ENCODE data around the gene CTDSP1. TPM values are rescaled to one million over a fixed set of nuclear protein-coding genes. Genes with fewer than 3 reads are reported as not detected.

CTDSP1 gene
- total and polyA plus RNA-seq, 11 donors, result 67.4 to 121 (median 93.8) TPM

- TF ChIP-seq CTCF (IDR thresholded peaks at IDR 0.05) (no peak), POLR2A (IDR thresholded peaks at IDR 0.05) (no peak)
- WGBS, 4 donors, result 77 to 93% (median 82%) methylated on average over 6 of the region's 6 CpGs
These were observed 35.5 kb upstream of the CTDSP1 start for GRCh38 chr2:218364196-218364595.

GRCh38 chr2:218366621-218367414 is 32.9 kb upstream of the CTDSP1 start:
- H3K27ac ChIP-seq, result peak overlapping the region in 11 of 12 donors; percentile 80 to 98 (median 92)
- H3K36me3 ChIP-seq, result no peaks in the 10 kb centered on the region
- peaks cover 0 to 11% (median 0%) of the 10 kb centered on the region in 12 donors for H3K9me3 ChIP-seq
- H3K4me1 ChIP-seq, result peaks cover 0 to 51% (median 11%) of the 10 kb centered on the region in 12 donors
- intact Hi-C loops (cut with DNase I), result loop anchor here in 3 of 10 donors (5.0 to 10.0 kb wide), 3 partner anchors 45 to 182 kb away; partner anchors contain the start of gene TMBIM1 (in 1 of the 3)
- WGBS, 4 donors, result 91 to 97% (median 92%) methylated on average over 9 of the region's 9 CpGs
- H3K27me3 ChIP-seq, result no peaks in the 10 kb centered on the region
- peak overlapping the region in 10 of 12 donors; percentile 27 to 72 (median 62) for H3K4me3 ChIP-seq
- TF ChIP-seq CTCF (IDR thresholded peaks at IDR 0.05) (no peak), POLR2A (IDR thresholded peaks at IDR 0.05) (no peak)
- ATAC-seq, result no peak
- DNase-seq, result peak in 1 of 5 donors; percentile 25

More at GRCh38 chr2:218364196-218364595, 35.5 kb upstream of the CTDSP1 start:
- DNase-seq (peak in 1 of 5 donors; percentile 20), ATAC-seq (no peak)
- intact Hi-C loops (cut with DNase I), result loop anchor here in 1 of 10 donors (10.0 kb wide), 1 partner anchor 179 kb away; no protein-coding TSS in a partner anchor
- H3K9me3 ChIP-seq, result peaks cover 0 to 11% (median 0%) of the 10 kb centered on the region in 12 donors
- no peak overlapping the region for H3K4me3 ChIP-seq
- H3K36me3 ChIP-seq, result no peaks in the 10 kb centered on the region
- H3K27me3 ChIP-seq, result no peaks in the 10 kb centered on the region
- peak overlapping the region in 1 of 12 donors; percentile 79 for H3K27ac ChIP-seq
- H3K4me1 ChIP-seq, result peaks cover 0 to 28% (median 11%) of the 10 kb centered on the region in 12 donors

GRCh38 chr2:218367415-218368149 is 32.1 kb upstream of the CTDSP1 start:
- peak; percentile 56 to 94 for TF ChIP-seq POLR2A (IDR thresholded peaks at IDR 0.05)
- TF ChIP-seq CTCF (IDR thresholded peaks at IDR 0.05), result peak in 5 of 12 donors; percentile 9 to 32 (median 10)

More at GRCh38 chr2:218367415-218368149, 32.1 kb upstream of the CTDSP1 start:
- intact Hi-C loops (cut with DNase I), result loop anchor here in 5 of 10 donors (1.0 to 10.0 kb wide), 5 partner anchors 27 to 183 kb away; partner anchors contain the start of gene TMBIM1 (in 1 of the 5)
- peak overlapping the region; percentile 12 to 72 (median 59) for H3K4me3 ChIP-seq
- H3K4me1 ChIP-seq, result peaks cover 0 to 48% (median 11%) of the 10 kb centered on the region in 12 donors
- peak; percentile 93 to 97 (median 94) for DNase-seq
- H3K36me3 ChIP-seq, result no peaks in the 10 kb centered on the region
- peaks cover 0 to 11% (median 0%) of the 10 kb centered on the region in 12 donors for H3K9me3 ChIP-seq
- H3K27ac ChIP-seq, result peak overlapping the region; percentile 75 to 98 (median 92)
- H3K27me3 ChIP-seq, result no peaks in the 10 kb centered on the region
- 4 to 8% (median 5%) methylated on average over 36 to 60 of the region's 60 CpGs for WGBS, 4 donors
- ATAC-seq, result peak; percentile 88 to 97 (median 96)

Data from heart left ventricle (tissue), 16 donors.